D341Med (cell line): ENCODE results near the gene SYNPO.

Experiments
- DNase-seq: peaks from one replicate; pipeline ENCODE4 v3.0.0; 2012; ENCODE audit warnings: low spot score

Gene SYNPO

DNA sequence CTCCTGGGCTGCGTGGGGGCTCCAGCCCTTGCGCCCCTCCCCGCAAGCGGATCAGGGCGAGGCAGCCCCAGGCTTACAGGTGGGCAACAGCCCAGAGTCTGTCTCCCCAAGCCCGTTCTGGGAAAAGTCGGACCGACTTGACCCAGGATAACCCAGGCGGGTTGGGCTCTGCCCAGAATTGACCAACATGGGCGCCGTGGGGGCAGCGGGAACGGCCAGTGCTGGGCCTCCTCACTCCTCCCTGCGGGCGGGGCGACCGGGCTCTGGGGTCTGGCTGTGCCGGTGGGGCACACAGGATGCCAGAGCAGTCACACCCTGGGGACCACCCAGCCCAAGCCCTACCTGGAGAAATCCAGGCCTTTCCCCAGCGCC is 15.3 kb upstream of the SYNPO start:
- DNase-seq: no peak

DNA sequence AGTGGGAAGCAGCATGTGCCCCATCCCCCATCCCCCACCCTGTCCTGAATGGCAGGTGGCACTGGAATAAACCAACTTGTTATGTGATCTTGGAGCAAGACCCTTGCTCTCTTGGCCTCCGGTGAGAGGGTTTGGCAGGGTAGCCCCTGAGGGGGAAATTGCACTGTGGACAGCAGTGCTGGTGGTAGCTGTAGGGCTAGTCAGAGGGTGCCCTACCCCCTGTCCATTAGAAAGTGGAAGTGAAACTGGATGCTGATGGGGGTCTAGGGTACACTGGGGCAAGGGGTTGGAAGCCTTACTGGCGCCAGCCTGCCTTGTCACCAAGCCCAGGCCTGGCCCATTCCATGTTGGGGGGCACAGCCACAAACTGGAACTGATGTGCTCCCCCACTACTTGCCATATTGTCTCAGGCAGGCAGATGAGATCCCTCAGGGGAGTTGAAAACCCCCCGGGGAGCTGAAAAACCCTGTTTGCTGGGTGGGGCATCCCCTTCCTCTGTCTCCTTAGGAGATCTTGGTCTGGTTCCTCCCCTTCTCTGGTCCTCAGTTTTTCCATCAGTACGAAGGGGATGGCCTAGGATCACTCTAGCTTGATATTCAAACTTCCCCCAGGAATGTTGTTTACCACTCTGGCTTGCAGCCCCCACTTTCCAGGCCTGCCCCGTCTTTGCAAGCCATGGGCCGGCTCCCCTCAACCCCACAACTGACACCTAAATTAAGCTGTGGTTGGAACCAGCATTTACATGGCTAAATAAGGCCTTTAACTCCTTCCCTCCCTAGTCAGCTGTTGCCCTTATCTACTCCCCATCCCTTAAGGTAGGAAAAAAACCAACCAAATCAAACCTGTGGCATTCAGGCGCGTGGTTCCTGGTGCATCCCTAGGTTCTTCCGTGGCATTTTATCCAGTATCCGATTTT is 14.4 kb upstream of the SYNPO start:
- DNase-seq: no peak

DNA sequence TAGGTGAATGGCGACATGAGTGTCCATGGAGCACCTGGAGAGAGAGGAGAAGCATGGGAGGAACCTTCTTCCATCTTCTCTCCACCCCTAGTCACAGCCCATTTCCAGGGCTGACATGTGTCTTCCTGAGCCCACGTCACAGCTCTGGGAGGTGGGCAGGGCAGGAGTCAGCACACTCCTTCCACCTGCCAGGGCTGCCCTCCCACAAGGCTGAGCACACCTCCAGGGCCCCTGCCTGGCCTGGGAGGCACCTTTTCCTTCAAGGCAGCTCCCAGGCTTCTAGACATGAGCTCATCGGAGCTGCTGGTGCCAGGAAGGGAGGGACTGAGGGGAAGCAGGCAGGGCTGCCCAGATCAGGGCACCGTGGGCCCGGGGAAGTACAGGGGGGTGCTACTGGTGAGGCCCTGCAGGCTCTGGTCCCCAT is 13.6 kb upstream of the SYNPO start:
- no peak for DNase-seq

- DNase-seq: no peak
These were observed 12.5 kb upstream of the SYNPO start for GRCh38 chr5:150627731-150628545.

DNA sequence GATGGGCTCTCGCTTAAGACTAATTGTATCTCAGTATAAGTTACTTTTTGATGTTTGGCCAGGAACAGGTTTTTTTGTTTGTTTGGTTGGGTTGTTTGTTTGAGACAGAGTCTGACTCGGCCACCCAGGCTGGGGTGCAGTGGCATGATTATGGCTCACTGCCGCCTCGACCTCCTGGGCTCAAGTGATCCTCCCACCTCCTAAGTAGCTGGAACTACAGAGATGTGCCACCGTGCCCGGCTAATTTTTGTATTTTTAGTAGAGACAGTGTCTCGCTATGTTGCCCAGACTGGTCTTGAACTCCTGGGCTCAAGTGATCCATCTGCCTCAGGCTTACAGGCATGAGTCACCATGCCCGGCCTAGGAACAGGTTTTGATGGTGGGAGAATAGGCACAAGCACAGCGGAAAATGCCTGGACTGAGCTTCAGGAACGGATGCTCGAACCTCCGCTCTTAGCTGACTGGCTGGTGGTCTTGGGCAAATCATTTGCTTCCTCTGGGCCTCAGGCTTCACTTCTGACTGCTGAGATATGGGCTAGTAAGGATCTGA is 11.4 kb upstream of the SYNPO start:
- DNase-seq: no peak

- DNase-seq: no peak
These were observed 10.4 kb upstream of the SYNPO start for GRCh38 chr5:150630016-150630415.

GRCh38 chr5:150630461-150631325 is 9.8 kb upstream of the SYNPO start:
- DNase-seq: no peak

DNA sequence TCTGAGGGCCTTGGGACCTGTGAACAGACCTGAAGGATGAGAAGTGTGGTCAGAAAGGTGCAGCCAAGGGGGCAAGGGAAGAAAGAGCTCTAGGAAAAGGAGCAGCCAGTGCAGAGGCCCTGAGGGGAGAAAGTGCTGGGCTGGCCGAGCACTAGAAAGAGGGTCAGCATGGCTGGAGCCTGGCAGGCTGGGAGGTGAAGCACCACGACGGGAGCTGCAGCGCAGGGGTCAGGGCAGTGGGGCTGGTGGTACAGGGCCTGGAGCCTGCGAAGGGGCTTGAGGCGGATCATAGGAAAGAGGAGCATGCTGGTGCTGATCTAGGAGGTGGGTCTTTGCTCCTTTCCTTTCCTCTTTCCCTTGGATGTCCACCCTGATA is 9.1 kb upstream of the SYNPO start:
- no peak for DNase-seq

- no peak for DNase-seq
These were observed 7.9 kb upstream of the SYNPO start for GRCh38 chr5:150632305-150633160.

DNA sequence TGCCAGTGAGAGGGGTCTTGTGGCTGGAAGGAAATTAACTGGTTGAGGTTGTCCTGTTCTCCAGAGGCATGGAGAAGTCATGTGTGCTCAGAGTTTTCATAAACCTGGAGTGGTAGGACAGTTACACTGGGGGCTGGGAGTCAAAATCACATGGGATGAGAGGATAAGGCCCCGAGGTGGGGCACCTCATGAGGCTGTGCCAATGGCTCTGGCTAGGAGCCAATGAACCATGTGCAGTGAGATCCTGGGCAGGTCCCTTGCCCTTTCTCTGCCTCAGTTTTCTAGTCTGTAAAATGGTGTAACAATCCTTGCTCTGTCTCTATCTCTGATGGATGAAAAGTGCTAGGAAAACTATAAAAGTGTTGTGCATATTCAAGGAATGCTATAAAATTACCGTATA is 7.0 kb upstream of the SYNPO start:
- no peak for DNase-seq

DNA sequence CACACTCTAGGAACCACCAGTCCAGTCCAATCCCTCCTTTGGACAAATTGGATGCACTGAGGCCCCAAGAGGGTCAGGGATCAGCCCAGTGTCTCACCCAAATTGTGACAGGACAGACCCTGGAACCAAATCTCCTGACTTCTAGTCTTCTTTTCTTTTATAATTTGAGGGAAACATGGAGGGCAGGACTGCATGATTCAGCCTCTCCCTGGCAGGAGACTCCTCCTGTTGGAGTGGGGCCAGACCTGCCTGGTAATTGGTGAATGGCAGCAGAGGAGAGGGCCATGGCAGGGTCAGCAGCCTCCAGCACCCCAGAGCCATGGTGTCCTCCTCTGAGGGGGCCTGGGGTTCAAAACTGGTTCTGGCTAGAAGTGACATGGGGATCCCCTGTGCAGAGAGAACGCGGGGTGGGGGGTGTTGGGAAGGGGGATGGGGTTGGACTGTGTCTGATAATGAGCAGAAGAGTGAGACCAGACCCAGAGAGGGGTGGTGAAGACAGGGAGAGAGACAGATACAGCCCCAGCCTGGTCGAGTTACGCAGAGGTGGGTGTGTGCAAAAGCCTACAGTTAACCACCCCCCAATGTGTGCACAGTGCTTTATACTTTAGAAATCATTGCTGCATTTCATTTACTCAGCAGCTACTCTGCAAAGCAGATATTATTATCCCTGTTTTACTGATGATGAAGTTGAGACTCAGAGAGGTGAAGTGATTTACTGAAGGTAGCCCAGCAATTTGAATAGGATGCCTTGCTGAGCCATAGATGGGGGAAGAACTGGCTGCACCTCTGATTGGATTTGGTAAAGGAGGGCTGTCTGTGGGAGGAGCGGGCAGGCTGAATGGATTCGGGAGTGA is 3.8 kb upstream of the SYNPO start:
- DNase-seq: no peak

DNA sequence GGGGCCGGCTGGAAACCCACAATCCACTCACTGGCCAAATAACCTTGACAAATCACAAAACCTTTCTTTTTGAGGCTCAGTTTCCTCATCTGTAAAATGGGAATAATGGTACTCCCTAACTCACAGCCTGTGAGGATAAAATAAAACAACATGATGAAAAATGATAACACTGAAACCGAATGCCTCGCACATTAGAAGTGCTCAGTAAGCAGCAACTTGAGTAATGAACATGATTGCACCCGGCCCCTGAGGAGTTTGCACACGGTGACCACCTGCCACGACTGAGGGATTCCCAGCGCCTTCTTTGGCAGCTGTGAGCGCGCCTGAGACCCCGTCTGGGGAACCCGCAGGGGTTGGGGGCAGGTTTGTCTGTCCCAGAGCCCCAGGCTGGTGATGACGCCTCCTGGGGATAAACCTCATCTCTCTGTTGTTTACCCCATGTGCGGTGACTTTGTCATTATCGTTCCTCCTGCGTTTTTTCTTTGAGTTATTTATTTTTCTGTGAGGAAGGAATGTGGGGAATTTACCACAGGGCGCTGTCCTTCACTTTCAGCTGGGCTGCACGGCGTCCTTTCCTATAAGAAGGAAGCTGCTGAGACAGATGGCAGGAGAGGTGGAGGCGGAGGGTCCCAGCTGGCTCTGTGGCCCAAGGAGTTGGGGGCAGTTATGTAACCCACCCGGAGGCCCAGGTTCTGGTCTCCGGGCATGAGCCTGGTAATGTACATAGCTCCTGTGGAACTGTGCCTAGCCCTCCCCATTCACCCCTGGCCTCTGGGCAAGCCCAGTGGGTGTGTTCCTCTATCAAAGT is 3.0 kb upstream of the SYNPO start:
- no peak for DNase-seq

GRCh38 chr5:150638053-150638444 is 2.4 kb upstream of the SYNPO start:
- no peak for DNase-seq

GRCh38 chr5:150638488-150639376 is 1.7 kb upstream of the SYNPO start:
- DNase-seq: no peak

GRCh38 chr5:150639377-150639692 is 1.1 kb upstream of the SYNPO start:
- DNase-seq: no peak

DNA sequence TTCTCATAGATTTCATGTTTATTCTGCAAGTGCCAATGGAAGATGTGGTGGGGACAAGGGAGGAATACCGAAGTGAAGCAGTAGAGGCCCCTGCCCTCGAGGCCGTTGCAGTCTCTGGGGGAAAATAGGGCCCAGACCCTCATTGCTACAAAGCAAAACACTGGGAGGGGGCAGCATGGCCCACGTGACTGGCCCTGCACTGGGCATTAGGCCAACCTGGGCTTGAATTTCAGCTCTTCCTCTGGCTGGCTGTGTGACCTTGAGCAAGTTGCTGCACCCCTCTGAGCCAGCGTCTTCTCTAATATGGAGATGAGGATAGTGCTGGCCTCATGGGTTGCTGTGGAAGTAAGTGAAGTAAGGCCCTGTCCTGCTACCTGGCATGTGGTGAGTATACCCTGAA is 709 bp upstream of the SYNPO start:
- DNase-seq: no peak

- DNase-seq: no peak
These were observed 628 bp downstream of the SYNPO start for GRCh38 chr5:150641006-150641570.
